GM10248 (cell line): ENCODE results near the gene ADM.

ENCODE experiments used
- CTCF ChIA-PET: fragments of 300-600 bp; sonication (Branson Sonifier 250); formaldehyde crosslinking; extraction: SDS; loops from one replicate; lab custom pipeline; 2021; ENCODE audit warnings: antibody characterized with exemption; lab: Yijun Ruan, JAX
- POLR2A ChIA-PET: fragments of 350-650 bp; sonication (Branson Sonifier 250); formaldehyde crosslinking; extraction: SDS; loops from one replicate; lab custom pipeline; 2020; ENCODE audit warnings: antibody characterized with exemption; lab: Yijun Ruan, JAX
- DNase-seq: peaks from one replicate; pipeline ENCODE4 v3.0.0; 2012; ENCODE audit errors: extremely low spot score
- TF ChIP-seq, protein P1 (sequence below): IDR thresholded peaks from 2 replicates; pipeline ENCODE4 v1.5.1; 2012; ENCODE audit warnings: mild to moderate bottlenecking, low read depth; ENCODE audit errors: extremely low read depth, missing control alignments, control extremely low read depth

ADM gene

GRCh38 chr11:10308201-10308954 is 3.5 kb downstream of the ADM start:
- POLR2A ChIA-PET = interaction anchor here (0.6 to 1.5 kb wide), 3 partner anchors 10 to 551 kb away, joined by 3 to 4 read pairs (median 3); no protein-coding TSS in a partner anchor
- CTCF ChIA-PET = interaction anchor here (0.6 to 9.6 kb wide), 25 partner anchors 7 to 701 kb away, joined by 3 to 86 read pairs (median 5); no protein-coding TSS in a partner anchor
- TF ChIP-seq, protein P1, sequence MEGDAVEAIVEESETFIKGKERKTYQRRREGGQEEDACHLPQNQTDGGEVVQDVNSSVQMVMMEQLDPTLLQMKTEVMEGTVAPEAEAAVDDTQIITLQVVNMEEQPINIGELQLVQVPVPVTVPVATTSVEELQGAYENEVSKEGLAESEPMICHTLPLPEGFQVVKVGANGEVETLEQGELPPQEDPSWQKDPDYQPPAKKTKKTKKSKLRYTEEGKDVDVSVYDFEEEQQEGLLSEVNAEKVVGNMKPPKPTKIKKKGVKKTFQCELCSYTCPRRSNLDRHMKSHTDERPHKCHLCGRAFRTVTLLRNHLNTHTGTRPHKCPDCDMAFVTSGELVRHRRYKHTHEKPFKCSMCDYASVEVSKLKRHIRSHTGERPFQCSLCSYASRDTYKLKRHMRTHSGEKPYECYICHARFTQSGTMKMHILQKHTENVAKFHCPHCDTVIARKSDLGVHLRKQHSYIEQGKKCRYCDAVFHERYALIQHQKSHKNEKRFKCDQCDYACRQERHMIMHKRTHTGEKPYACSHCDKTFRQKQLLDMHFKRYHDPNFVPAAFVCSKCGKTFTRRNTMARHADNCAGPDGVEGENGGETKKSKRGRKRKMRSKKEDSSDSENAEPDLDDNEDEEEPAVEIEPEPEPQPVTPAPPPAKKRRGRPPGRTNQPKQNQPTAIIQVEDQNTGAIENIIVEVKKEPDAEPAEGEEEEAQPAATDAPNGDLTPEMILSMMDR = peak; percentile 30
- no peak for DNase-seq

- POLR2A ChIA-PET = interaction anchor here (1.5 kb wide), 1 partner anchor 9 kb away, joined by 4 read pairs; no protein-coding TSS in a partner anchor
- TF ChIP-seq, protein P1 = no peak
- CTCF ChIA-PET = interaction anchor here (0.9 to 9.6 kb wide), 16 partner anchors 6 to 551 kb away, joined by 3 to 86 read pairs (median 8); no protein-coding TSS in a partner anchor
- DNase-seq = no peak
Measured at GRCh38 chr11:10309163-10310093, 4.6 kb downstream of the ADM start.

GRCh38 chr11:10310301-10310841 is 5.5 kb downstream of the ADM start:
- ChIA-PET CTCF (interaction anchor here (0.7 to 9.6 kb wide), 15 partner anchors 8 to 697 kb away, joined by 3 to 68 read pairs (median 5); no protein-coding TSS in a partner anchor), POLR2A (interaction anchor here (1.5 kb wide), 1 partner anchor 8 kb away, joined by 4 read pairs; no protein-coding TSS in a partner anchor)
- peak; percentile 28 for DNase-seq

GRCh38 chr11:10311802-10312201 is 6.9 kb downstream of the ADM start:
- ChIA-PET CTCF (interaction anchor here (1.5 to 7.7 kb wide), 3 partner anchors 9 to 553 kb away, joined by 5 to 51 read pairs (median 26); no protein-coding TSS in a partner anchor), POLR2A (no interaction called here)
- TF ChIP-seq, protein P1 = no peak
- DNase-seq = no peak

More at GRCh38 chr11:10310301-10310841, 5.5 kb downstream of the ADM start:
- TF ChIP-seq, protein P1 = no peak

DNA sequence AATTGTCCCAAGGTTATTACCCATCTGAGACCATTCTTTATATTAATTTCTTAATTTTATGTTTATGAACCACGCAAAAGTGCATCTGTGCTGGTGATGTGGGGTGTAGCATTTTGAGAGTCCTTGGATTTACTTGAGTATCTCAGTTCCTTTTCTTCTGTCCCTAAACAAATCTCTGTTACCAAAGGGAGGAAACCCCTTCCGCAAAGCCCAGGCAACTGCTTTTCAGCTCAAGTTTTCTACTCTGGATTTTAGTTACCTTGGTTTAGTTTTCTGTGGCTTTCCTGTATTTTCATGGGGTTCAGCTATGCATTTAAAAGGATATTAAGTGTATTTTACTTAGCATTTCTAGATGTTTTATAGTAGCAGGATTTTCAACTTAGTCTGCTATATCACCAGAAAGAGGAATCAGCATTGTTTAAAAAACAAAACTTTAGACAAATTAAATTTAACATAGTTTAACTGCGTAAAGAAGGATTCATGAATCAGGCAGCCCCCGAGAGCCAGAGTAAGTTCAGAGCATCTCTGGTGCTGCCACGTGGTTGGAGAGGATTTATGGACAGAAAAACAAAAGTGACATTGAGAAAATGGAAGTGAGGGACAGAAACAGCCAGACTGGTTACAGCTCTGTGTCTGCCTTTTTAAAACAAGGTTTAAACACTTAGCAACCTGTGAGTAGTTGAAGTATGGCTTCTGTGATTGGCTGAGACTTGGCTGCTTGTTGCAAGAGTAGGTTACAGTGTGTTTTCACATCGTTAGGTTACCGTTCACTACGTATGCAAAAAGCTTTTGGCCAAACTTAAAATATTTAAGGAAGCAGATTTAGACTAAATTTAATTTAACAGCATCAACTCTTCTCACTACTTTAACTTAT is 9.6 kb downstream of the ADM start:
- CTCF ChIA-PET = interaction anchor here (0.6 to 7.7 kb wide), 12 partner anchors 7 to 557 kb away, joined by 3 to 86 read pairs (median 3); partner anchors contain the start of genes ADM and RNF141
- POLR2A ChIA-PET = interaction anchor here (0.7 kb wide), 1 partner anchor 15 kb away, joined by 3 read pairs; no protein-coding TSS in a partner anchor
- DNase-seq = peak; percentile 51
- TF ChIP-seq, protein P1 = no peak
